Endodermal cell (in vitro differentiated cells): ENCODE data around the gene ADARB1. TPM values are rescaled to one million over a fixed set of nuclear protein-coding genes. Genes with fewer than 3 reads are reported as not detected.
"Not testable (repeated sequence)": the region's sequence is repeated elsewhere in the genome, so short reads cannot be mapped to it uniquely, and the experiment has no call there.

ENCODE experiments used
- DNase-seq: peaks from one replicate; pipeline ENCODE4 v3.0.0-alpha.2; 2017
- H3K27ac ChIP-seq: 2 replicates; pipeline ENCODE4 v1.5.1; 2013; ENCODE audit warnings: mild to moderate bottlenecking, low read depth, low read length, moderate library complexity
- H3K27me3 ChIP-seq: 2 replicates; pipeline ENCODE4 v1.6.1; 2013; ENCODE audit warnings: mild to moderate bottlenecking, low read length, moderate library complexity; ENCODE audit not compliant: insufficient read depth, control insufficient read depth, poor library complexity, severe bottlenecking
- H3K36me3 ChIP-seq: 2 replicates; pipeline ENCODE4 v1.7.0; 2013; ENCODE audit warnings: mild to moderate bottlenecking, low read length, moderate library complexity; ENCODE audit not compliant: control insufficient read depth, insufficient read depth
- H3K4me1 ChIP-seq: one replicate; pipeline ENCODE4 v1.7.0; 2013; ENCODE audit warnings: low read length; ENCODE audit not compliant: control insufficient read depth, insufficient read depth
- H3K4me3 ChIP-seq: 2 replicates; pipeline ENCODE4 v1.5.1; 2013; ENCODE audit warnings: mild to moderate bottlenecking, low read length, moderate library complexity
- H3K9ac ChIP-seq: 2 replicates; pipeline ENCODE4 v1.6.1; 2013; ENCODE audit warnings: mild to moderate bottlenecking, low read length, moderate library complexity; ENCODE audit not compliant: poor library complexity, severe bottlenecking; ENCODE audit errors: extremely low read depth
- H3K9me3 ChIP-seq: 2 replicates; pipeline ENCODE4 v1.6.1; 2013; ENCODE audit warnings: mild to moderate bottlenecking, low read length, moderate library complexity; ENCODE audit not compliant: control insufficient read depth
- H3K27ac Mint-ChIP-seq: 2 replicates; pipeline ENCODE4 v1.8.0; 2020; ENCODE audit warnings: mixed read lengths
- H3K27me3 Mint-ChIP-seq: 2 replicates; pipeline ENCODE4 v1.8.0; 2021; ENCODE audit warnings: mild to moderate bottlenecking, mixed read lengths; ENCODE audit not compliant: insufficient read depth
- H3K36me3 Mint-ChIP-seq: 2 replicates; pipeline ENCODE4 v1.8.0; 2020; ENCODE audit warnings: low read depth, mixed read lengths
- H3K4me1 Mint-ChIP-seq: 2 replicates; pipeline ENCODE4 v1.8.0; 2020; ENCODE audit warnings: mixed read lengths
- H3K4me3 Mint-ChIP-seq: 2 replicates; pipeline ENCODE4 v1.8.0; 2020; ENCODE audit warnings: mild to moderate bottlenecking, moderate library complexity, mixed read lengths
- H3K9me3 Mint-ChIP-seq: 2 replicates; pipeline ENCODE4 v1.8.0; 2020; ENCODE audit warnings: mild to moderate bottlenecking, mixed read lengths
- WGBS, 2 experiments: methylation state at CpG; one replicate each; pipeline versions ENCODE4 v1.1.5 to v1.1.7; 2013; ENCODE audit warnings: missing lambda C conversion rate in 2 of 2, mixed read lengths in 1 of 2; ENCODE audit not compliant: insufficient coverage in 1 of 2, insufficient read length in 1 of 2; 5-methylcytosine and 5-hydroxymethylcytosine counted together
- total RNA-seq, 2 donors: library from RNA; stranded (reverse); fragmentation: NEBNext Ultra II Directional in 1 of 2; extraction: Animal tissue kit (Norgen Biotek cat#: 25700) in 1 of 2; gene quantifications; 2 replicates in 1 of 2; 3 replicates in 1 of 2; pipeline ENCODE4 v1.2.1, GENCODE V29; 2021
- TF ChIP-seq, protein P1 (sequence below): fragments of 200-600 bp; sonication (generic); conservative IDR thresholded peaks from 2 replicates; pipeline ENCODE4 v1.5.0; 2021; ENCODE audit warnings: antibody characterized with exemption, mild to moderate bottlenecking

The ADARB1 gene
- total RNA-seq, 2 donors from 2014 or later = 11.5 to 20.1 TPM

DNA sequence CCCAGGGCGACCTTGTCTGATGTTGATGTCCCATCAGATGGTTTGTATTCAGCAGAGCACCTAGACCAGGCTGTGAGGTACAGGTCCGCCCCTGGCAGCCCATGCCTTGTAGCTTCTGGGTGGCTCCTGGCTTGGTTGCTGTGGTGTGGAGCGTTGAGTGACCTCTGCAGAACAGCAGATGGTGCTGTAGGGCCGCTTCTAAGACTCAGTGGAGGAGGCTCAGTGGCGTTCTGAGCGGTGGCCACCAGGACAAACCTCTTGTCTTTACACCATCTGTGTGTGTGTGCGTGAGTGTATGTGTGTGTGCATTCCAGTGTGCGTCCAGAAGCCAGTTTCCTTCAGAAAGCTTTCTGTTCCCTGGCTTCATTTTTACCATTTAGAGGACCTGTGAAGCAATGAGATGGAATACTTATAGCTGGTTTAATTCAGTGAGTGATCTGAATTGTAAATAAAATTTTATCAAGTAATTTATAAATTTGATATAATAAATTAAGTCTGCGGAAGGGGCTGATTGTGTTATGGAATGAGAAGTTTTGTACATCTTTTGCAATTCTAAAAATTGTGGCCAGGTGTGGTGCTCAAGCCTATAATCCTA, 66.1 kb downstream of the ADARB1 start:
- Mint-ChIP-seq H3K27ac (no peak overlapping the region), H3K4me1 (peaks cover 1% of the 10 kb centered on the region), H3K36me3 (peaks cover 2% of the 10 kb centered on the region), H3K27me3 (no peaks in the 10 kb centered on the region), H3K9me3 (no peaks in the 10 kb centered on the region), H3K4me3 (no peak overlapping the region)
- Histone ChIP-seq H3K27me3 (no peaks in the 10 kb centered on the region), H3K9me3 (no peaks in the 10 kb centered on the region), H3K4me1 (no peaks in the 10 kb centered on the region), H3K27ac (no peak overlapping the region), H3K36me3 (no peaks in the 10 kb centered on the region), H3K4me3 (no peak overlapping the region), H3K9ac (no peak overlapping the region)
- 30 to 83% methylated on average over 1 to 9 of the region's 9 CpGs for WGBS, 2 experiments
- TF ChIP-seq, protein P1, sequence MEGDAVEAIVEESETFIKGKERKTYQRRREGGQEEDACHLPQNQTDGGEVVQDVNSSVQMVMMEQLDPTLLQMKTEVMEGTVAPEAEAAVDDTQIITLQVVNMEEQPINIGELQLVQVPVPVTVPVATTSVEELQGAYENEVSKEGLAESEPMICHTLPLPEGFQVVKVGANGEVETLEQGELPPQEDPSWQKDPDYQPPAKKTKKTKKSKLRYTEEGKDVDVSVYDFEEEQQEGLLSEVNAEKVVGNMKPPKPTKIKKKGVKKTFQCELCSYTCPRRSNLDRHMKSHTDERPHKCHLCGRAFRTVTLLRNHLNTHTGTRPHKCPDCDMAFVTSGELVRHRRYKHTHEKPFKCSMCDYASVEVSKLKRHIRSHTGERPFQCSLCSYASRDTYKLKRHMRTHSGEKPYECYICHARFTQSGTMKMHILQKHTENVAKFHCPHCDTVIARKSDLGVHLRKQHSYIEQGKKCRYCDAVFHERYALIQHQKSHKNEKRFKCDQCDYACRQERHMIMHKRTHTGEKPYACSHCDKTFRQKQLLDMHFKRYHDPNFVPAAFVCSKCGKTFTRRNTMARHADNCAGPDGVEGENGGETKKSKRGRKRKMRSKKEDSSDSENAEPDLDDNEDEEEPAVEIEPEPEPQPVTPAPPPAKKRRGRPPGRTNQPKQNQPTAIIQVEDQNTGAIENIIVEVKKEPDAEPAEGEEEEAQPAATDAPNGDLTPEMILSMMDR = peak; percentile 95
- peak; percentile 95 for DNase-seq

DNA sequence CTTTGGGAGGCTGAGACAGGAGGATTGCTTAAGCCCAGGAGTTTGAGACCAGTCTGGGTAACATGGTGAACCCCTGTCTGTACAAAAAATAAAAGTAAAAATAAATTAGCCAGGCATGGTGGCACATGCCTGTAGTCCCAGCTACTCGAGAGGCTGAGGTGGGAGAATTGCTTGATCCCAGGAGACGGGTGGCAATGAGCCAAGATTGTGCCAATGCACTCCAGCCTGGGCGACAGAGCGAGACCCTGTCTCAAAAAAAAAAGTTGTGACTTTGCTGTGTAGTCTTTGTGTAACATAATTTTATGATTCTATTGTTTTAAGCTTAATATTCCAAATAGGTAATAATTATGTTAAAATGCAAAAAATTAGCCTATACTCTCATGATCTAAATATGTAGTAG, 66.6 kb downstream of the ADARB1 start:
- not testable (repeated sequence) for H3K4me3 ChIP-seq, H3K27me3 ChIP-seq, H3K4me3 Mint-ChIP-seq, H3K27me3 Mint-ChIP-seq, H3K36me3 Mint-ChIP-seq, H3K9me3 Mint-ChIP-seq, H3K4me1 ChIP-seq, H3K27ac ChIP-seq, H3K9ac ChIP-seq, H3K36me3 ChIP-seq, H3K4me1 Mint-ChIP-seq, H3K27ac Mint-ChIP-seq, H3K9me3 ChIP-seq
- peak; percentile 6 for DNase-seq
- 87 to 94% methylated on average over 3 to 4 of the region's 4 CpGs for WGBS, 2 experiments

DNA sequence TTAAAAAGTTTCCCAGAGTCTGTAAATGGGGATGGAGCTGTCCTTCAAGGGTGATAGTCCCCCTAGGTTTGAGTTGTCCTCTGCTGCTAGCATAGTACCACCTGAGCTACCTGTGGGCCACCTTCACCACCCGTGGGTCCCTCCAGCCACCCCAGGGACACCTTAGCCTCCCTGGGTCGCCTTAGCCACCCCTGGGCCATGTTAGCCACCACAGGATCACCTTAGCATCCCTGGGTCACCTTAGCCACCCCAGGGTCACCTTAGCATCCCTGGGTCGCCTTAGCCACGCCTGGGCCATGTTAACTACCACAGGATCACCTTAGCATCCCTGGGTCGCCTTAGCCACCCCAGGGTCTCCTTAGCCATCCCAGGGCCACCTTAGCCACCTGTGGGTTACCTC, 67.1 kb downstream of the ADARB1 start:
- TF ChIP-seq, protein P1 = no peak
- Mint-ChIP-seq H3K4me3 (no peak overlapping the region), H3K27me3 (no peaks in the 10 kb centered on the region), H3K27ac (no peak overlapping the region), H3K4me1 (peaks cover 1% of the 10 kb centered on the region), H3K36me3 (peaks cover 2% of the 10 kb centered on the region), H3K9me3 (no peaks in the 10 kb centered on the region)
- no peaks in the 10 kb centered on the region for H3K9me3 ChIP-seq
- H3K27ac ChIP-seq = no peak overlapping the region
- H3K4me1 ChIP-seq = no peaks in the 10 kb centered on the region
- no peaks in the 10 kb centered on the region for H3K27me3 ChIP-seq
- H3K36me3 ChIP-seq = no peaks in the 10 kb centered on the region
- no peak overlapping the region for H3K9ac ChIP-seq
- H3K4me3 ChIP-seq = no peak overlapping the region
- WGBS, 2 experiments = 82 to 92% methylated on average over 2 to 5 of the region's 5 CpGs
- peak; percentile 24 for DNase-seq
